ENCODE results near the gene WDR7.

DNA sequence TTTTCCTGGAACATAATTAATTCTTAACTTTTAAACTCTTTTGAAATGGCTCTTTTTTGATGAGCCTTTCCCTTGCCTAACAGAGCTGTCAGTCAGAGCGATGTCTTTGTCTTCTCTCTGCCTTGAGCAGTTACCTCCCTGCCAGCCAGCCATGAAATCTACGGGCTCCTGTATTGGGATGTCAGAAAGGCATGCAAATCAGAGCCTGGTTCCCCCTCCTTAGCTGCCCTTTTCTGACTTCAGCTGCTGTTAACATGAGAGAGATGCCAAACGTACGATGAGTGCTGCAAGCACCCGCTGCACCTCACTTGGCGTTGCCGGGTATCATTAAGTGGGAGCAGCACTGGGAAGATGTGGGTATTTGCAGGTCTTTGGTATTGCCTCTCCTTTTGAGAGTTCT is 364.3 kb downstream of the WDR7 start:
- TF ChIP-seq CTCF (IDR thresholded peaks at IDR 0.05) (no peak), ZFX (IDR thresholded peaks at IDR 0.05; ENCODE audit: borderline replicate concordance) (no peak)
